VCaP (cell line): ENCODE measurements around the gene SH3GLB2.

ENCODE experiments used
- H3K27ac ChIP-seq: fragments of 450-650 bp; 2 replicates; pipeline ENCODE4 v1.5.1; 2017
- CTCF ChIP-seq: fragments of 450-650 bp; conservative IDR thresholded peaks from 2 replicates; pipeline ENCODE4 v1.5.1; 2017; ENCODE audit warnings: mild to moderate bottlenecking, moderate library complexity

The SH3GLB2 gene

GRCh38 chr9:129012893-129013448 is 15.2 kb downstream of the SH3GLB2 start:
- TF ChIP-seq CTCF: no peak
- H3K27ac ChIP-seq: no peak overlapping the region; the same call in 1 of the 2 replicates

GRCh38 chr9:129012343-129012742 is 15.8 kb downstream of the SH3GLB2 start:
- H3K27ac ChIP-seq: no peak overlapping the region; the same call in 1 of the 2 replicates
- TF ChIP-seq CTCF: no peak

GRCh38 chr9:129011761-129012181 is 16.4 kb downstream of the SH3GLB2 start:
- no peak for TF ChIP-seq CTCF
- peak overlapping the region; percentile 3; the same call in 1 of the 2 replicates for H3K27ac ChIP-seq

GRCh38 chr9:129011170-129011569 is 17.0 kb downstream of the SH3GLB2 start:
- peak overlapping the region; percentile 3; the same call in 1 of the 2 replicates for H3K27ac ChIP-seq
- TF ChIP-seq CTCF: no peak

GRCh38 chr9:129010267-129010975 is 17.7 kb downstream of the SH3GLB2 start:
- no peak overlapping the region; the same call in 1 of the 2 replicates for H3K27ac ChIP-seq
- TF ChIP-seq CTCF: no peak

GRCh38 chr9:129009584-129010141 is 18.5 kb downstream of the SH3GLB2 start:
- H3K27ac ChIP-seq: peak overlapping the region; percentile 49; the same call in 1 of the 2 replicates
- TF ChIP-seq CTCF: no peak

- no peak for TF ChIP-seq CTCF
- H3K27ac ChIP-seq: peak overlapping the region; percentile 49
Observed at GRCh38 chr9:129008986-129009583, 19.0 kb downstream of the SH3GLB2 start.
